OCI-LY3 (cell line): ENCODE measurements around the gene MEG3.

Experiments used
- H2AFZ ChIP-seq: fragments of 200-600, 300-600 bp; shearing (Covaris generic); 2 replicates; pipeline ENCODE4 v1.6.0; 2014; ENCODE audit warnings: antibody characterized with exemption, low read depth, low read length
- H3K27ac ChIP-seq: fragments of 200-600, 300-600 bp; sonication (generic); 2 replicates; pipeline ENCODE4 v1.5.1; 2014; ENCODE audit warnings: mild to moderate bottlenecking, low read length, moderate library complexity, mixed read lengths
- H3K27me3 ChIP-seq: fragments of 200-600, 300-600 bp; sonication (generic); 2 replicates; pipeline ENCODE4 v1.6.1; 2014; ENCODE audit warnings: low read depth, low read length, mixed read lengths
- H3K36me3 ChIP-seq: fragments of 200-600, 300-600 bp; sonication (generic); replicated peaks from 2 replicates; pipeline ENCODE3; 2014; ENCODE audit warnings: low read depth, low read length, mixed read lengths
- H3K4me1 ChIP-seq: fragments of 300-600, 200-600 bp; sonication (generic); 2 replicates; pipeline ENCODE4 v1.6.1; 2014; ENCODE audit warnings: low read length, mixed read lengths
- H3K4me2 ChIP-seq: fragments of 200-600, 300-600 bp; sonication (generic); 2 replicates; pipeline ENCODE4 v1.6.1; 2014; ENCODE audit warnings: low read length, mixed read lengths
- H3K4me3 ChIP-seq: fragments of 300-600, 200-600 bp; sonication (generic); 2 replicates; pipeline ENCODE4 v1.5.1; 2014; ENCODE audit warnings: antibody characterized with exemption, mild to moderate bottlenecking, low read length, moderate library complexity
- H3K79me2 ChIP-seq: fragments of 300-600, 200-600 bp; shearing (Covaris generic); 2 replicates; pipeline ENCODE4 v1.6.1; 2014; ENCODE audit warnings: mild to moderate bottlenecking, low read length, mixed read lengths
- H3K9ac ChIP-seq: fragments of 300-600, 200-600 bp; shearing (Covaris generic); 2 replicates; pipeline ENCODE4 v1.6.0; 2014; ENCODE audit warnings: mild to moderate bottlenecking, low read length, moderate library complexity
- H3K9me3 ChIP-seq: fragments of 200-600, 300-600 bp; shearing (Covaris generic); 2 replicates; pipeline ENCODE4 v1.6.1; 2014; ENCODE audit warnings: low read length, mixed read lengths; ENCODE audit not compliant: insufficient read depth
- H4K20me1 ChIP-seq: fragments of 200-600, 300-600 bp; sonication (generic); 2 replicates; pipeline ENCODE4 v1.6.1; 2016; ENCODE audit warnings: low read length, mixed read lengths; ENCODE audit not compliant: insufficient read depth
- EZH2phosphoT487 ChIP-seq: fragments of 200-600 bp; shearing (Covaris generic); IDR thresholded peaks from 2 replicates; pipeline ENCODE4 v1.6.1; 2018; ENCODE audit warnings: antibody characterized with exemption, mixed run types, low read depth
- TF ChIP-seq, protein P1 (sequence below): fragments of 200-600, 300-600 bp; sonication (generic); IDR thresholded peaks from 2 replicates; pipeline ENCODE4 v1.5.1; 2014; ENCODE audit warnings: antibody characterized with exemption, low read length, low read depth

MEG3 gene

GRCh38 chr14:100780646-100781355 lies 45.1 kb upstream of the MEG3 start:
- Histone ChIP-seq H3K79me2 (no peaks in the 10 kb centered on the region), H3K4me2 (no peak overlapping the region), H3K36me3 (no peaks in the 10 kb centered on the region), H3K4me3 (no peak overlapping the region), H3K4me1 (no peaks in the 10 kb centered on the region), H3K9ac (no peak overlapping the region), H3K27me3 (0 out of 2 replicates have a peak, but pooled peaks cover 5% of the 10 kb centered on the region), H3K9me3 (no peaks in the 10 kb centered on the region), H3K27ac (no peak overlapping the region), H4K20me1 (no peaks in the 10 kb centered on the region), H2AFZ (no peak overlapping the region)
- TF ChIP-seq, protein P1, sequence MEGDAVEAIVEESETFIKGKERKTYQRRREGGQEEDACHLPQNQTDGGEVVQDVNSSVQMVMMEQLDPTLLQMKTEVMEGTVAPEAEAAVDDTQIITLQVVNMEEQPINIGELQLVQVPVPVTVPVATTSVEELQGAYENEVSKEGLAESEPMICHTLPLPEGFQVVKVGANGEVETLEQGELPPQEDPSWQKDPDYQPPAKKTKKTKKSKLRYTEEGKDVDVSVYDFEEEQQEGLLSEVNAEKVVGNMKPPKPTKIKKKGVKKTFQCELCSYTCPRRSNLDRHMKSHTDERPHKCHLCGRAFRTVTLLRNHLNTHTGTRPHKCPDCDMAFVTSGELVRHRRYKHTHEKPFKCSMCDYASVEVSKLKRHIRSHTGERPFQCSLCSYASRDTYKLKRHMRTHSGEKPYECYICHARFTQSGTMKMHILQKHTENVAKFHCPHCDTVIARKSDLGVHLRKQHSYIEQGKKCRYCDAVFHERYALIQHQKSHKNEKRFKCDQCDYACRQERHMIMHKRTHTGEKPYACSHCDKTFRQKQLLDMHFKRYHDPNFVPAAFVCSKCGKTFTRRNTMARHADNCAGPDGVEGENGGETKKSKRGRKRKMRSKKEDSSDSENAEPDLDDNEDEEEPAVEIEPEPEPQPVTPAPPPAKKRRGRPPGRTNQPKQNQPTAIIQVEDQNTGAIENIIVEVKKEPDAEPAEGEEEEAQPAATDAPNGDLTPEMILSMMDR: no peak
- no peak for TF ChIP-seq EZH2phosphoT487

GRCh38 chr14:100781952-100782351 lies 44.0 kb upstream of the MEG3 start:
- Histone ChIP-seq H3K4me1 (no peaks in the 10 kb centered on the region), H3K27me3 (0 out of 2 replicates have a peak, but pooled peaks cover under 1% of the 10 kb centered on the region)
- TF ChIP-seq EZH2phosphoT487: no peak
- TF ChIP-seq, protein P1: no peak

DNA sequence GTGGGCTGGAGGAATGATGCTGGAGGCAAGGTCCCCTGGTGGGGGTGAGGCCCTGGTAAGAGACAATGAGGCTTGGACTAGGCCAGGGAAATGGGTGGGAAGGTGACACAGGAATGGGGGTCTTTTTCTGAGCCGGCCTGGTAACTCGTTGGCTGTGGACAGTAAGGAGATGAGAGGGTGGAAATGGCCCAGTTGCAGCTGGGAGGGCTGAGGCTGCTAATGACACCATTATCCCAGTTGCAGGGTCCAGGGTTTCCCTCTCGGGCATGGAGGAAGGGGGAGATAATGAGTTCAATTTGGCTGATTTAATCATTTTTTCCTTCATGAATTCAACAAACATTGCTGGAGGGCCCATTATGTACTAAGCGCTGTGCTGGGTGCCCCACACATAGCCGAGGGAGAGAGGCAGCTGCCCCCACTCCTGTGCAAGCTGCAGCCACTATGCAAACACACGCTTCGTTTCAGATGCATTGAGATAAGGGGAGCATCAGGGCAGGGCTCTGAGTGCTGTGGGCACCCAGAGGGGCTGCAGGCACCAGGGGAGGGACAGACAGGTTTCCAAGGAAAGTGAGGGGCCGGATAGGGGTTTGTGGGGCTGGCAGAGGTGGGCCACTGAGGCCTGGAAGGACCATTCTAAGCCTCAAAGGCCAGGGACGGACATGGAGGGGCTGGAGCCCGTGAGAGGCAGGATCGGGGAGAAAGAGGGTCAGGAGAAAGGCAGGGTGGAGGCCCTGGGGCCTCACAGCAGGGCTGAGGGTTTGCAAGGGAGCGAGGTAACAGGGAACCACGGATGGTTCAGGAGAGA lies 43.2 kb upstream of the MEG3 start:
- no peaks in the 10 kb centered on the region for H3K27me3 ChIP-seq
- no peak overlapping the region for H2AFZ ChIP-seq

More at GRCh38 chr14:100781952-100782351, 44.0 kb upstream of the MEG3 start:
- Histone ChIP-seq H3K4me2 (no peak overlapping the region), H4K20me1 (no peaks in the 10 kb centered on the region), H3K9ac (no peak overlapping the region), H3K4me3 (no peak overlapping the region), H2AFZ (no peak overlapping the region), H3K36me3 (no peaks in the 10 kb centered on the region), H3K9me3 (no peaks in the 10 kb centered on the region), H3K27ac (no peak overlapping the region), H3K79me2 (no peaks in the 10 kb centered on the region)

More for the DNA sequence above, 43.2 kb upstream of the MEG3 start:
- no peaks in the 10 kb centered on the region for H3K79me2 ChIP-seq
- no peaks in the 10 kb centered on the region for H3K4me1 ChIP-seq
- no peak overlapping the region for H3K27ac ChIP-seq
- no peaks in the 10 kb centered on the region for H3K36me3 ChIP-seq
- H3K9ac ChIP-seq: no peak overlapping the region
- no peak overlapping the region for H3K4me2 ChIP-seq
- no peaks in the 10 kb centered on the region for H4K20me1 ChIP-seq
- no peak overlapping the region for H3K4me3 ChIP-seq
- TF ChIP-seq EZH2phosphoT487: no peak
- TF ChIP-seq, protein P1: no peak
- no peaks in the 10 kb centered on the region for H3K9me3 ChIP-seq
